ENCODE measurements around the gene STARD7. TPM values are rescaled to one million over a fixed set of nuclear protein-coding genes. Genes with fewer than 3 reads are reported as not detected.
A peak's percentile ranks its signal among the peaks of the same experiment; 100 is the strongest.

Gene STARD7
- total and polyA plus RNA-seq, 10 of the 15 experiments (the other 5 are each of a cell fraction or from before 2014, with no cell fraction given) = 85.4 to 237 (median 153) TPM

- TF ChIP-seq, protein P1, sequence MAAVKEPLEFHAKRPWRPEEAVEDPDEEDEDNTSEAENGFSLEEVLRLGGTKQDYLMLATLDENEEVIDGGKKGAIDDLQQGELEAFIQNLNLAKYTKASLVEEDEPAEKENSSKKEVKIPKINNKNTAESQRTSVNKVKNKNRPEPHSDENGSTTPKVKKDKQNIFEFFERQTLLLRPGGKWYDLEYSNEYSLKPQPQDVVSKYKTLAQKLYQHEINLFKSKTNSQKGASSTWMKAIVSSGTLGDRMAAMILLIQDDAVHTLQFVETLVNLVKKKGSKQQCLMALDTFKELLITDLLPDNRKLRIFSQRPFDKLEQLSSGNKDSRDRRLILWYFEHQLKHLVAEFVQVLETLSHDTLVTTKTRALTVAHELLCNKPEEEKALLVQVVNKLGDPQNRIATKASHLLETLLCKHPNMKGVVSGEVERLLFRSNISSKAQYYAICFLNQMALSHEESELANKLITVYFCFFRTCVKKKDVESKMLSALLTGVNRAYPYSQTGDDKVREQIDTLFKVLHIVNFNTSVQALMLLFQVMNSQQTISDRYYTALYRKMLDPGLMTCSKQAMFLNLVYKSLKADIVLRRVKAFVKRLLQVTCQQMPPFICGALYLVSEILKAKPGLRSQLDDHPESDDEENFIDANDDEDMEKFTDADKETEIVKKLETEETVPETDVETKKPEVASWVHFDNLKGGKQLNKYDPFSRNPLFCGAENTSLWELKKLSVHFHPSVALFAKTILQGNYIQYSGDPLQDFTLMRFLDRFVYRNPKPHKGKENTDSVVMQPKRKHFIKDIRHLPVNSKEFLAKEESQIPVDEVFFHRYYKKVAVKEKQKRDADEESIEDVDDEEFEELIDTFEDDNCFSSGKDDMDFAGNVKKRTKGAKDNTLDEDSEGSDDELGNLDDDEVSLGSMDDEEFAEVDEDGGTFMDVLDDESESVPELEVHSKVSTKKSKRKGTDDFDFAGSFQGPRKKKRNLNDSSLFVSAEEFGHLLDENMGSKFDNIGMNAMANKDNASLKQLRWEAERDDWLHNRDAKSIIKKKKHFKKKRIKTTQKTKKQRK (IDR thresholded peaks at IDR 0.05; ENCODE audit: low read depth, low read length) = no peak
- TF ChIP-seq, protein P2, sequence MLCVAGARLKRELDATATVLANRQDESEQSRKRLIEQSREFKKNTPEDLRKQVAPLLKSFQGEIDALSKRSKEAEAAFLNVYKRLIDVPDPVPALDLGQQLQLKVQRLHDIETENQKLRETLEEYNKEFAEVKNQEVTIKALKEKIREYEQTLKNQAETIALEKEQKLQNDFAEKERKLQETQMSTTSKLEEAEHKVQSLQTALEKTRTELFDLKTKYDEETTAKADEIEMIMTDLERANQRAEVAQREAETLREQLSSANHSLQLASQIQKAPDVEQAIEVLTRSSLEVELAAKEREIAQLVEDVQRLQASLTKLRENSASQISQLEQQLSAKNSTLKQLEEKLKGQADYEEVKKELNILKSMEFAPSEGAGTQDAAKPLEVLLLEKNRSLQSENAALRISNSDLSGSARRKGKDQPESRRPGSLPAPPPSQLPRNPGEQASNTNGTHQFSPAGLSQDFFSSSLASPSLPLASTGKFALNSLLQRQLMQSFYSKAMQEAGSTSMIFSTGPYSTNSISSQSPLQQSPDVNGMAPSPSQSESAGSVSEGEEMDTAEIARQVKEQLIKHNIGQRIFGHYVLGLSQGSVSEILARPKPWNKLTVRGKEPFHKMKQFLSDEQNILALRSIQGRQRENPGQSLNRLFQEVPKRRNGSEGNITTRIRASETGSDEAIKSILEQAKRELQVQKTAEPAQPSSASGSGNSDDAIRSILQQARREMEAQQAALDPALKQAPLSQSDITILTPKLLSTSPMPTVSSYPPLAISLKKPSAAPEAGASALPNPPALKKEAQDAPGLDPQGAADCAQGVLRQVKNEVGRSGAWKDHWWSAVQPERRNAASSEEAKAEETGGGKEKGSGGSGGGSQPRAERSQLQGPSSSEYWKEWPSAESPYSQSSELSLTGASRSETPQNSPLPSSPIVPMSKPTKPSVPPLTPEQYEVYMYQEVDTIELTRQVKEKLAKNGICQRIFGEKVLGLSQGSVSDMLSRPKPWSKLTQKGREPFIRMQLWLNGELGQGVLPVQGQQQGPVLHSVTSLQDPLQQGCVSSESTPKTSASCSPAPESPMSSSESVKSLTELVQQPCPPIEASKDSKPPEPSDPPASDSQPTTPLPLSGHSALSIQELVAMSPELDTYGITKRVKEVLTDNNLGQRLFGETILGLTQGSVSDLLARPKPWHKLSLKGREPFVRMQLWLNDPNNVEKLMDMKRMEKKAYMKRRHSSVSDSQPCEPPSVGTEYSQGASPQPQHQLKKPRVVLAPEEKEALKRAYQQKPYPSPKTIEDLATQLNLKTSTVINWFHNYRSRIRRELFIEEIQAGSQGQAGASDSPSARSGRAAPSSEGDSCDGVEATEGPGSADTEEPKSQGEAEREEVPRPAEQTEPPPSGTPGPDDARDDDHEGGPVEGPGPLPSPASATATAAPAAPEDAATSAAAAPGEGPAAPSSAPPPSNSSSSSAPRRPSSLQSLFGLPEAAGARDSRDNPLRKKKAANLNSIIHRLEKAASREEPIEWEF (IDR thresholded peaks at IDR 0.05; ENCODE audit: insufficient replicate concordance, low read depth, low read length) = peak; percentile 98
- no peak for TF ChIP-seq CTCF (IDR thresholded peaks at IDR 0.05 in 2 of 3, conservative IDR thresholded peaks at IDR 0.05 in 1 of 3; ENCODE audit: control insufficient read depth in 2 of 3, extremely low read depth in 1 of 3, insufficient read depth in 1 of 3, low read depth in 3 of 3, low read length in 3 of 3)
- TF ChIP-seq RB1 (IDR thresholded peaks at IDR 0.05; ENCODE audit: borderline replicate concordance) = peak; percentile 95; the same call in 1 of the 2 replicates
- TF ChIP-seq POLR2A (IDR thresholded peaks at IDR 0.05; ENCODE audit: low read depth, low read length) = peak; percentile 80
- no peak for TF ChIP-seq ZBTB11 (CRISPR knock-in tag; IDR thresholded peaks at IDR 0.05)
- TF ChIP-seq USF2 (IDR thresholded peaks at IDR 0.05; ENCODE audit: borderline replicate concordance, low read depth, low read length) = no peak
- TF ChIP-seq HDAC2 (IDR thresholded peaks at IDR 0.05) = no peak
- no peak for TF ChIP-seq FOXM1 (IDR thresholded peaks at IDR 0.05; ENCODE audit: low read depth, low read length)
- TF ChIP-seq TARDBP (IDR thresholded peaks at IDR 0.05; ENCODE audit: borderline replicate concordance) = 0 out of 2 replicates have a peak, but pooled peaks have one; percentile 24
- TF ChIP-seq NRF1 (conservative IDR thresholded peaks at IDR 0.05; ENCODE audit: low read depth, low read length) = no peak
- peak; percentile 95 for TF ChIP-seq NBN (IDR thresholded peaks at IDR 0.05)
- TF ChIP-seq BHLHE40 (IDR thresholded peaks at IDR 0.05; ENCODE audit: borderline replicate concordance in 1 of 2, low read depth in 2 of 2, low read length in 1 of 2) = peak; percentile 93 to 95
Measured at GRCh38 chr2:96157649-96158553, 50.7 kb downstream of the STARD7 start (continued).

Measured in GM12878 (cell line).